B cell (primary cell): Measurements from ENCODE around the gene SPTAN1. TPM values are rescaled to one million over a fixed set of nuclear protein-coding genes. Genes with fewer than 3 reads are reported as not detected.

Experiments
- ATAC-seq: fragments of 200-7000 bp; cut with Tn5 transposase; one replicate; pipeline ENCODE4 v1.10.0; 2021; ENCODE audit warnings: low read depth, mild to moderate bottlenecking, moderate number of reproducible peaks, moderate library complexity
- CTCF ChIA-PET: fragments of 350-600 bp; sonication (Branson Sonifier 250); formaldehyde crosslinking; loops from one replicate; lab custom pipeline; 2021; ENCODE audit warnings: antibody characterized with exemption, inconsistent platforms; lab: Charles Lee
- POLR2A ChIA-PET: fragments of 350-600 bp; sonication (Branson Sonifier 250); formaldehyde crosslinking; loops from one replicate; lab custom pipeline; 2021; ENCODE audit warnings: antibody characterized with exemption; lab: Charles Lee
- DNase-seq: peaks from one replicate; pipeline ENCODE4 v3.0.0; 2013
- H2AFZ ChIP-seq: 2 replicates; pipeline ENCODE4 v1.6.1; 2012; ENCODE audit warnings: mild to moderate bottlenecking, low read depth, low read length; ENCODE audit not compliant: insufficient read depth, poor library complexity, severe bottlenecking
- H3K27ac ChIP-seq, 2 donors: 1 replicate in 1 of 2; 2 replicates in 1 of 2; pipeline ENCODE4 v1.5.1; 2012 to 2013; ENCODE audit warnings: low read length in 2 of 2, mild to moderate bottlenecking in 2 of 2, moderate library complexity in 1 of 2
- H3K27me3 ChIP-seq, 4 experiments: fragments of 200-600 bp in 1 of 4; sonication (generic) in 1 of 4; replicated peaks in 1 of 4; 1 replicate in 2 of 4; 2 replicates in 2 of 4; pipeline versions ENCODE4 v1.6.1 to v1.7.0; 2013 to 2016; ENCODE audit warnings: low read length in 3 of 4, mild to moderate bottlenecking in 2 of 4, mixed read lengths in 1 of 4, moderate library complexity in 1 of 4; ENCODE audit not compliant: insufficient read depth in 4 of 4, control insufficient read depth in 3 of 4; ENCODE audit errors: control extremely low read depth in 1 of 4
- H3K36me3 ChIP-seq, 2 experiments: replicated peaks in 1 of 2; 1 replicate in 1 of 2; 2 replicates in 1 of 2; pipeline versions ENCODE4 v1.6.1 to v1.7.1; 2013; ENCODE audit warnings: low read length in 1 of 2; ENCODE audit not compliant: insufficient read depth in 2 of 2, control insufficient read depth in 1 of 2; ENCODE audit errors: control extremely low read depth in 1 of 2, extremely low read depth in 1 of 2
- H3K4me1 ChIP-seq, 2 donors: fragments of 200-600 bp in 1 of 2; sonication (generic) in 1 of 2; 1 replicate in 1 of 2; 2 replicates in 1 of 2; pipeline versions ENCODE4 v1.5.1 to v1.6.1; 2013 to 2017; ENCODE audit warnings: low read length in 2 of 2; ENCODE audit not compliant: control insufficient read depth in 2 of 2, insufficient read depth in 2 of 2
- H3K4me2 ChIP-seq: replicated peaks from 2 replicates; pipeline ENCODE3; 2012; ENCODE audit warnings: mild to moderate bottlenecking, low read depth, low read length; ENCODE audit not compliant: poor library complexity, severe bottlenecking
- H3K4me3 ChIP-seq, 5 experiments: fragments of 200-600 bp in 1 of 5; sonication (generic) in 1 of 5; 1 replicate in 3 of 5; 2 replicates in 2 of 5; pipeline versions ENCODE4 v1.5.1 to v1.7.0; 2011 to 2016; ENCODE audit warnings: low read length in 4 of 5, mild to moderate bottlenecking in 4 of 5, low read depth in 2 of 5, control low read depth in 1 of 5, moderate library complexity in 1 of 5; ENCODE audit not compliant: insufficient read depth in 1 of 5; ENCODE audit errors: control extremely low read depth in 1 of 5, extremely low read depth in 1 of 5
- H3K79me2 ChIP-seq: fragments of 200-600 bp; sonication (generic); one replicate; pipeline ENCODE4 v1.6.0; 2016; ENCODE audit warnings: low read length; ENCODE audit not compliant: control insufficient read depth, insufficient read depth
- H3K9ac ChIP-seq: fragments of 200-600 bp; sonication (generic); 2 replicates; pipeline ENCODE4 v1.6.1; 2017; ENCODE audit warnings: mild to moderate bottlenecking, low read length, moderate library complexity
- H3K9me3 ChIP-seq, 3 donors: one replicate each; pipeline versions ENCODE4 v1.6.1 to v1.7.1; 2013; ENCODE audit warnings: low read length in 2 of 3; ENCODE audit not compliant: control insufficient read depth in 2 of 3, insufficient read depth in 1 of 3; ENCODE audit errors: control extremely low read depth in 1 of 3
- H4K20me1 ChIP-seq: 2 replicates; pipeline ENCODE4 v1.6.0; 2012; ENCODE audit warnings: mild to moderate bottlenecking, low read length; ENCODE audit not compliant: insufficient read depth, control insufficient read depth, poor library complexity, severe bottlenecking
- H3K27ac Mint-ChIP-seq: one replicate; pipeline ENCODE4 v1.8.0; 2021; ENCODE audit warnings: mixed read lengths
- H3K27me3 Mint-ChIP-seq: one replicate; pipeline ENCODE4 v1.8.0; 2021; ENCODE audit warnings: mixed read lengths
- H3K4me1 Mint-ChIP-seq: one replicate; pipeline ENCODE4 v1.8.0; 2021; ENCODE audit warnings: mixed read lengths
- H3K4me3 Mint-ChIP-seq: one replicate; pipeline ENCODE4 v1.8.0; 2021; ENCODE audit warnings: mixed read lengths
- H3K9me3 Mint-ChIP-seq: one replicate; pipeline ENCODE4 v1.8.0; 2022; ENCODE audit warnings: mixed read lengths; ENCODE audit not compliant: insufficient read depth
- CTCF ChIP-seq: fragments of 200-600 bp; IDR thresholded peaks from one replicate; pipeline ENCODE4 v1.8.0; 2022; ENCODE audit warnings: antibody characterized with exemption, mild to moderate bottlenecking
- EZH2 ChIP-seq: IDR thresholded peaks from 2 replicates; pipeline ENCODE4 v1.6.1; 2012; ENCODE audit warnings: borderline replicate concordance, low read depth, mild to moderate bottlenecking, moderate library complexity, low read length; ENCODE audit not compliant: insufficient read depth, poor library complexity, severe bottlenecking
- WGBS: methylation state at CpG from one replicate; pipeline ENCODE4 v1.1.5; 2013; ENCODE audit warnings: missing lambda C conversion rate; ENCODE audit not compliant: insufficient coverage; 5-methylcytosine and 5-hydroxymethylcytosine counted together
- intact Hi-C: fragments of 100-400 bp; cut with micrococcal nuclease; formaldehyde crosslinking; loops from one replicate; pipeline ENCODE4 v1.10.0; 2022
- polyA plus RNA-seq: library from polyadenylated mRNA; depleted of rRNA; stranded (reverse); fragments of >200 nt; gene quantifications from 2 replicates; pipeline ENCODE4 v1.2.3, GENCODE V29; 2012
- small RNA-seq: library from RNA; depleted of rRNA; stranded (forward); fragments of <200 nt; gene quantifications from one replicate; pipeline ENCODE3, GENCODE V24; 2012; ENCODE audit warnings: low replicate concordance, low read depth; ENCODE audit not compliant: insufficient read length
- total RNA-seq, 2 donors: library from RNA; stranded (reverse); fragments of 120-200 nt in 1 of 2; gene quantifications; 1 replicate in 1 of 2; 2 replicates in 1 of 2; pipeline versions ENCODE4 v1.2.3 to v1.2.4, GENCODE V29; 2013 to 2022

Gene SPTAN1
- total and polyA plus RNA-seq, 2 donors (not counting 1 experiment from before 2014, with no cell fraction given) = 129 to 351 TPM

- Mint-ChIP-seq H3K4me3 (no peak overlapping the region), H3K4me1 (peaks cover 6% of the 10 kb centered on the region), H3K27me3 (no peaks in the 10 kb centered on the region), H3K9me3 (no peaks in the 10 kb centered on the region), H3K27ac (no peak overlapping the region)
- peaks cover 0 to 9% (median 0%) of the 10 kb centered on the region in 3 donors for H3K9me3 ChIP-seq
- H3K4me3 ChIP-seq = no peak overlapping the region
- H3K27me3 ChIP-seq = no peaks in the 10 kb centered on the region
- POLR2A ChIA-PET = interaction anchor here (0.6 kb wide), 1 partner anchor 14 kb away, joined by 6 read pairs; no protein-coding TSS in a partner anchor
- peaks cover 0 to 14% of the 10 kb centered on the region in 2 experiments for H3K36me3 ChIP-seq
- H3K4me2 ChIP-seq = no peak overlapping the region
- ATAC-seq (no peak), DNase-seq (no peak)
- no peak overlapping the region for H2AFZ ChIP-seq
- H3K9ac ChIP-seq = no peak overlapping the region
- H3K79me2 ChIP-seq = peaks cover 58% of the 10 kb centered on the region
- no peak for TF ChIP-seq EZH2
- TF ChIP-seq CTCF = no peak
- H3K4me1 ChIP-seq = peaks cover 4 to 16% of the 10 kb centered on the region in 2 donors
- WGBS = 96% methylated on average over 6 of the region's 10 CpGs
- intact Hi-C loops = no loop called here
- H4K20me1 ChIP-seq = peaks cover 18% of the 10 kb centered on the region
- CTCF ChIA-PET = interaction anchor here (0.7 kb wide), 1 partner anchor 55 kb away, joined by 3 read pairs; no protein-coding TSS in a partner anchor
- H3K27ac ChIP-seq = no peak overlapping the region
These were observed 125.4 kb downstream of the SPTAN1 start for GRCh38 chr9:128677794-128678193.

Small RNA genes within 50 kb of the gene (small RNA-seq; reads per million reads assigned to genes)
- not detected for gene RNU7-171P

Other genes with a start within 250 kb of the SPTAN1 start
- gene TRUB2, start 230.1 kb upstream of the SPTAN1 start, total RNA-seq = 21.4 and 21.5 TPM in 2 replicates
- 5.3 and 7.6 TPM in 2 replicates for gene TRUB2, start 230.1 kb upstream of the SPTAN1 start, polyA plus RNA-seq
- 54.9 and 57.3 TPM in 2 replicates for gene COQ4, start 229.7 kb upstream of the SPTAN1 start, total RNA-seq
- 55.3 and 62.8 TPM in 2 replicates for gene COQ4, start 229.7 kb upstream of the SPTAN1 start, polyA plus RNA-seq
- 12.0 and 12.9 TPM in 2 replicates for gene SLC27A4, start 212.1 kb upstream of the SPTAN1 start, total RNA-seq
- gene SLC27A4, start 212.1 kb upstream of the SPTAN1 start, polyA plus RNA-seq = 6.9 and 10.0 TPM in 2 replicates
- gene URM1, start 181.2 kb upstream of the SPTAN1 start, total RNA-seq = 35.6 and 43.8 TPM in 2 replicates
- 24.1 and 40.3 TPM in 2 replicates for gene URM1, start 181.2 kb upstream of the SPTAN1 start, polyA plus RNA-seq
- gene CERCAM, start 131.7 kb upstream of the SPTAN1 start, total RNA-seq = 3.4 and 3.8 TPM in 2 replicates
- gene CERCAM, start 131.7 kb upstream of the SPTAN1 start, polyA plus RNA-seq = 2.4 and 3.2 TPM in 2 replicates
- 36.6 and 42.9 TPM in 2 replicates for gene ODF2, start 96.6 kb upstream of the SPTAN1 start, total RNA-seq
- 30.1 and 35.1 TPM in 2 replicates for gene ODF2, start 96.6 kb upstream of the SPTAN1 start, polyA plus RNA-seq
- 30.3 and 31.9 TPM in 2 replicates for gene GLE1, start 47.9 kb upstream of the SPTAN1 start, total RNA-seq
- 11.8 and 14.6 TPM in 2 replicates for gene GLE1, start 47.9 kb upstream of the SPTAN1 start, polyA plus RNA-seq
- gene DYNC2I2, start 104.3 kb downstream of the SPTAN1 start, total RNA-seq = 76.6 and 83.4 TPM in 2 replicates
- gene DYNC2I2, start 104.3 kb downstream of the SPTAN1 start, polyA plus RNA-seq = 92.9 and 109 TPM in 2 replicates
- 306 and 309 TPM in 2 replicates for gene SET, start 136.6 kb downstream of the SPTAN1 start, total RNA-seq
- gene SET, start 136.6 kb downstream of the SPTAN1 start, polyA plus RNA-seq = 54.9 and 74.8 TPM in 2 replicates
- 3.7 and 4.2 TPM in 2 replicates for gene PKN3, start 149.9 kb downstream of the SPTAN1 start, total RNA-seq
- 1.4 and 1.8 TPM in 2 replicates for gene PKN3, start 149.9 kb downstream of the SPTAN1 start, polyA plus RNA-seq
- 25.3 and 28.5 TPM in 2 replicates for gene ZDHHC12, start 171.5 kb downstream of the SPTAN1 start, total RNA-seq
- 31.0 and 47.0 TPM in 2 replicates for gene ZDHHC12, start 171.5 kb downstream of the SPTAN1 start, polyA plus RNA-seq
- gene ZER1, start 219.3 kb downstream of the SPTAN1 start, total RNA-seq = 42.2 and 44.0 TPM in 2 replicates
- 22.8 and 26.9 TPM in 2 replicates for gene ZER1, start 219.3 kb downstream of the SPTAN1 start, polyA plus RNA-seq
- 29.1 and 31.8 TPM in 2 replicates for gene TBC1D13, start 234.7 kb downstream of the SPTAN1 start, total RNA-seq
- gene TBC1D13, start 234.7 kb downstream of the SPTAN1 start, polyA plus RNA-seq = 25.3 and 28.8 TPM in 2 replicates